Activated naive CD8-positive, alpha-beta T cell treated with anti-CD3 and anti-CD28 coated beads for 36 hours (primary cell): Measurements from ENCODE around the gene RASAL2. TPM values are rescaled to one million over a fixed set of nuclear protein-coding genes. Genes with fewer than 3 reads are reported as not detected.

Experiments used
- DNase-seq: peaks from one replicate; pipeline ENCODE4 v3.0.0; 2021
- H3K27ac Mint-ChIP-seq: one replicate; pipeline ENCODE4 v1.8.0; 2022; ENCODE audit warnings: mild to moderate bottlenecking, moderate library complexity, mixed read lengths
- H3K27me3 Mint-ChIP-seq: one replicate; pipeline ENCODE4 v1.8.0; 2022; ENCODE audit warnings: mild to moderate bottlenecking, mixed read lengths
- H3K36me3 Mint-ChIP-seq: one replicate; pipeline ENCODE4 v1.8.0; 2021; ENCODE audit warnings: mild to moderate bottlenecking, mixed read lengths
- H3K4me1 Mint-ChIP-seq: one replicate; pipeline ENCODE4 v1.8.0; 2021; ENCODE audit warnings: mixed read lengths
- H3K4me3 Mint-ChIP-seq: one replicate; pipeline ENCODE4 v1.8.0; 2022; ENCODE audit warnings: mild to moderate bottlenecking, moderate library complexity, mixed read lengths
- H3K9me3 Mint-ChIP-seq: one replicate; pipeline ENCODE4 v1.8.0; 2022; ENCODE audit warnings: mixed read lengths
- total RNA-seq, 2 experiments: library from RNA; stranded (reverse); gene quantifications; one replicate each; pipeline ENCODE4 v1.2.3, GENCODE V29; 2021

RASAL2 gene
- total RNA-seq, 2 experiments from 2014 or later: not detected

DNA sequence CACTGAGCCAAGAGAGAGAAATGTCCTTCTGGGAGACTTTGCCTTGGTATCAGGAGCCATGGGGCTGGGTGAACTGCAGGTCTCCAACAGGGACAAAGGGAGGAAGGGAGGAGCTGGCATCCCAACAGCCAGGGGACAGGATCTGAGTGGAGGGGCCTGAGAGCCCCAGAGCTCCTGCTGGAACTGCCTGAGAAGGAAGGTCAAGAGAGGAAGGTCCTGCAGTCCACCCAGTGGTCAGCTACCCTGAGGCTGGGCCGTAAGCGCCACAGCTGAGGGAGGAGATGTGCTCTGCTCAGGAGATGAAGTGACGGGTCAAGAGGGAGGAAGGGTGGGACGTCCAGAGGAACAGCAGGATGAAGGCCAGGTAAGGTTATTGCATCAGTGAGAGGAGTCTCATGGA lies 410.4 kb downstream of the RASAL2 start:
- Mint-ChIP-seq H3K4me1 (no peaks in the 10 kb centered on the region), H3K27me3 (no peaks in the 10 kb centered on the region), H3K36me3 (no peaks in the 10 kb centered on the region), H3K4me3 (no peak overlapping the region), H3K9me3 (no peaks in the 10 kb centered on the region), H3K27ac (no peak overlapping the region)
- DNase-seq: no peak

DNA sequence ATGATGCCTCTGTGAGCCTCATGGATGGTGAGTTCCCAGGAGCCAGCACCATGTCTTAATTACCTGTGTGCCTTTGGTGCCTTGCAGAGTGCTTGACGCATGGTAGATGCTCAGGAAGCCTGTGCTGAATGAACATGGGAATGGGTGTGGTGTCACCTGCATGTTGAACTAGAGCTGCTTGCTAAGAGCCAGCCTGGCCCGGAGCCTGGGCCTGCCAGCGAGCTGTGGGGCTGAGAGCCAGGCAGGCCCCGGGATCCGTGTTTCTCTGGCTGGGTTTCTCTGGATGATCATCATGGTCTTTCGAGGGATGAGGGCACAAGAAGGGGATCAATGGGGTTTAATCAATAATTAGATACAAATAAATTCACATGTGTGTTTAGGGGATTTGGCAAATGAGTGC lies 412.3 kb downstream of the RASAL2 start:
- Mint-ChIP-seq H3K4me3 (no peak overlapping the region), H3K9me3 (no peaks in the 10 kb centered on the region), H3K27me3 (no peaks in the 10 kb centered on the region), H3K36me3 (no peaks in the 10 kb centered on the region), H3K4me1 (no peaks in the 10 kb centered on the region), H3K27ac (no peak overlapping the region)
- no peak for DNase-seq

DNA sequence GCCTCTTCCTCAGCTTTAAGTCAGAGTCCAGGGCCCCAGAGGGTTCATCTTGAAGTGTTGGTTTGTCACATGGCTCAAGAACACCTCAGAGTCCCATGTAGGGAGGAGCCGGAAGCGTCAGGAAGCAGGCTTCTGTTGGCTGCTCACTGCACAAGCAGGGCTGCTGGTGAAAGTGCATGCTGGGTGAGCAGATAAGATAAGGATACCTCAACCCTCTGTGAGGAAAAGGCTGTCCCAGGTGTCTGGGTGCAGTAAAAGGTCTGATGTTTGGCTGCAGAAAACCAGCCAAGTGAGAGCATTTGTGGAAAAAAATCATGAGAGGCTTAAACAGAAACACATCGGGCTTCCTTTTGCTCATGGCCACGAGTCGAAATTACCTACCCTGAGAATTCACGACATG lies 412.8 kb downstream of the RASAL2 start:
- Mint-ChIP-seq H3K9me3 (no peaks in the 10 kb centered on the region), H3K27me3 (no peaks in the 10 kb centered on the region), H3K4me3 (no peak overlapping the region), H3K4me1 (no peaks in the 10 kb centered on the region), H3K27ac (no peak overlapping the region), H3K36me3 (no peaks in the 10 kb centered on the region)
- DNase-seq: no peak

DNA sequence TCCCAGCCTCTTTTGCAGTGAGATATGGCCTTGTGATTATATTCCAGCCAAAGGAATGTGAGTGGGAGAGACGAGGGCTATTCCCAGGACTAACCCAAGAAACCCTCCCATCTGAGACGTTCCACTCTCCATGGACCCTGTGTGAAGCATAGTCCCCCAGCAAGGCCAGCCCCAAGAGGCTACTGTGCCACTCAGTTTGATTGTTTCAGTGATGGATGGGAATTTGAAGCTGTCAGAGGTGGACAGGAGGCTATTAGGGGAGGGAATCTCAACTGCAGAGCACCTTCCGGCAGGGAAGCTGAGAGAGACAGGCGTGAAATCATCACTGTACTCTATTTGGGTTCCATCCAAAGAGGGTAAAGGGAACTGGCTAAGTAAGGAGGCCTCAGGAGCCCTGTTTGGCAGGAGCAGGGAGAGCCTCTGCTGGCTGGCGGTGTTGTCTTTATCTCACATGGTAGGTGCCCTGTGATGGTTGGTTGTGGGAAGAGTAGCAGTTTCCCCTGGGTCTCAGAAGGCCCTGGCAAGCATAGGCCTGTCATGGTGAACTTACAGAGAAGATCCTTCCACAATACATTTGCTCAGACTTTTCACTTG lies 415.6 kb downstream of the RASAL2 start:
- Mint-ChIP-seq H3K4me3 (no peak overlapping the region), H3K4me1 (no peaks in the 10 kb centered on the region), H3K27me3 (no peaks in the 10 kb centered on the region), H3K36me3 (no peaks in the 10 kb centered on the region), H3K27ac (no peak overlapping the region), H3K9me3 (no peaks in the 10 kb centered on the region)
- no peak for DNase-seq

DNA sequence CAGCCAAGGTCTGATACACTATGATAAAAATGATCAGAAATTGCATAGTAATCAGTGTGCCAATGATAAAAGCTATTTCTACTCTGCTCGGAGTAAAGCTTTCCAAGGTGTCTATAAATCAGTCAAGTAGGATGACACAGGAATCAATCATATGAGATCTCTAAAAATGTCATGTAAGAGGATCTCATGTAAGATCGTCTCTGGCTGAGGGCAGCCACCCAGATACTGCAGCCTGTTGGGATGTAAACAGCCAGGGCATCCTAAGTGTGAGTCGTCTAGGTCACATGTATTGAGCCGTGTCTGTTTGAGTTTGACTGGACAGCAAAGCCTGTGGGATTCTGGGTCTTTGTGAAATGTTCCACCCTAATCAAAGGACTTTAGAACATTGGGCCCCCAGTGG lies 416.3 kb downstream of the RASAL2 start:
- Mint-ChIP-seq H3K4me3 (no peak overlapping the region), H3K9me3 (no peaks in the 10 kb centered on the region), H3K27me3 (no peaks in the 10 kb centered on the region), H3K27ac (no peak overlapping the region), H3K36me3 (no peaks in the 10 kb centered on the region), H3K4me1 (no peaks in the 10 kb centered on the region)
- DNase-seq: no peak

DNA sequence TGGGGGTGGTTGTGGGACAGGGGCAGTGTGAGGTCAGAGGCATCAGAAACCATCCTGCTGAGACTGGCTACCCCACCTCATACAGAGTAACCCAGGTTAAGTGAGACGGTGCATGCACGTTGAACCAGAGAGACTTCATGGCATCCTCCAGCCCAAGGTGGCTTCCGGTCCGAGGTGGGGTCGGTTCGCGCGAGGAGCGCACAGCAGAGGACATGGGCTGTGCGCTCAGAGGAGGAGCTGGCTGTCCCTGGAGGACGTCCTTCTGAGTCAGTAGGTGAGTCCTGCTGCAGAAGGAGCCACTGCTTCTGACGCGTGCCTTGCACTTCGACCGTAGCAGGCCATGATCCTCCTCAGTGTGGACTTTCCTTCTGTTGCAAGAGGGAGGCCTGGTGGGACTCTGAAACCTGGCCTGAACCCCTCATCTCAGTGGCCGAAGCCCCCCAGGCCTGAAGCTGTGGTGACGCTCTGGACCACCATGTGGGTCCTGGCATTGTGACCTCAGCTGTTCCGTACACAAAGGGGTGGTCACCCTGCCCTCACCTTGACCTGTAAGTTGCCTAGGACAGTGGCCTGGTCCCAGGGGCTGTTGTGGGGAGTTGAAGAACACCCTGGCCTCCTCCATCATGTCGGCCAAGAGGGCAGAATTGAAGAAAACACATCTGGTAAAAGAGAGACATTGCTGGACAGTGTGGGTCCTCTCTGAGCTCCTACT lies 418.8 kb downstream of the RASAL2 start, which contains the start of gene TEX35:
TSS of gene TEX35 (plus strand) at position 544 of the 712 bp plus-strand sequence. CDS start at position 624, 80 bp downstream.
- H3K4me3 Mint-ChIP-seq: no peak within 1 kb of the TSS
- no peaks in the 10 kb centered on the region for H3K4me1 Mint-ChIP-seq
- DNase-seq: no peak
- H3K27me3 Mint-ChIP-seq: no peaks in the 10 kb centered on the region
- no peak within 1 kb of the TSS for H3K27ac Mint-ChIP-seq
- H3K36me3 Mint-ChIP-seq: no peaks in the 10 kb centered on the region
- H3K9me3 Mint-ChIP-seq: no peaks in the 10 kb centered on the region

DNA sequence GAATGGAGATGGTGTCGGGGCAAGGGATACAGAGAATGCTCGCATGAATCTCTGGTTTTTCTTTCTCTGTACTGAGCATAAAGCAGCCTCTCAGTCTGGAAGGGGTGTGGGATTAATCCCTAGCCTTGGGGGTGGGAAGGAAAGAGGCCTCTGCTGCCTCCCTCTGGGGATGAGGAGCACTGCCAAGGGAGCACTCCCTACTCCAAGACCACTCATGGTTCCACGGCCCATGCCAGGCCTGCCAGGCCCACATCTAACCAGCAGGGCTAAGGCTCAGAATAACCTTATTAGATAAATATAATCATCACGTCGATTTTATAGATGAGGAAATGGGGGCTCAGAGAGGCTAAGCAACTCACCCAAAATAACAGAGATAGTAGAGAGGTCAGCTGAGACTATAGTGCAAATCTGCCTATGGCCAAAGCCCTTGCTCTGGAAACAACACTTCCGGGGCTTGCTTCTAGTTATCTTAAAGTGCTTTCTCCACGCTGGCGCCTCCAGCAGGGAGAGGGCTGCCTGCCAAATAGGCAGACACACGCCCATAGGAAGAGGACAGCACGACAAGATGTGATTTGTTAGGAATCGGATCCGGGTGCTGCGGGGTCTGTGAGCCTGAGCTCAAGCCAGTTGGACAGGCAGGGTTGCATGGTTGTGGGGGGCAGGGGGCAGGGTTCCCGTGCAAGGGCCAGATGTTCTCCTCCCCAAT lies 419.5 kb downstream of the RASAL2 start:
- H3K36me3 Mint-ChIP-seq: no peaks in the 10 kb centered on the region
- no peaks in the 10 kb centered on the region for H3K27me3 Mint-ChIP-seq
- H3K4me1 Mint-ChIP-seq: no peaks in the 10 kb centered on the region
- no peak overlapping the region for H3K4me3 Mint-ChIP-seq
- no peak overlapping the region for H3K27ac Mint-ChIP-seq
- DNase-seq: no peak
- no peaks in the 10 kb centered on the region for H3K9me3 Mint-ChIP-seq

DNA sequence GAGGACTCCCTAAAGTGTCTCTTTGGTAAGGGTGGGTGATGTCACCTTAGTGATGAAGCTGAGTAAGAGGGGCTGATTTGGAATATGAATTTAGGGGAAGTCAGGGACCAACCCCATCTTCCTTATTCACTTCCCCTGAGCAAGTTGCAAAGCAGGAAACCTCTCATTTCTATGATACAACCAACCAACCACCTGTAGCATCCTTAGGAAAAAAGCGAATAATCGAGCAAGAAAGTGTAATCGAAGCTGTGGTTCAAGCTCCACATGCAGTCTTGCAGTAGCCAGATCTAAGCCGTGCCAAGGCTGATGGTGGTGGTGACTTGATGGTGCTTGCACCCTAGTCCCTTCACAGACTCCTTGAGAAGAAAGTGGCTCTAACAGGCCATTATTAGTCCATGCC lies 422.2 kb downstream of the RASAL2 start:
- no peaks in the 10 kb centered on the region for H3K4me1 Mint-ChIP-seq
- no peaks in the 10 kb centered on the region for H3K36me3 Mint-ChIP-seq
- peaks cover 3% of the 10 kb centered on the region for H3K27me3 Mint-ChIP-seq
- H3K4me3 Mint-ChIP-seq: no peak overlapping the region
- H3K27ac Mint-ChIP-seq: no peak overlapping the region
- no peaks in the 10 kb centered on the region for H3K9me3 Mint-ChIP-seq
- DNase-seq: no peak

DNA sequence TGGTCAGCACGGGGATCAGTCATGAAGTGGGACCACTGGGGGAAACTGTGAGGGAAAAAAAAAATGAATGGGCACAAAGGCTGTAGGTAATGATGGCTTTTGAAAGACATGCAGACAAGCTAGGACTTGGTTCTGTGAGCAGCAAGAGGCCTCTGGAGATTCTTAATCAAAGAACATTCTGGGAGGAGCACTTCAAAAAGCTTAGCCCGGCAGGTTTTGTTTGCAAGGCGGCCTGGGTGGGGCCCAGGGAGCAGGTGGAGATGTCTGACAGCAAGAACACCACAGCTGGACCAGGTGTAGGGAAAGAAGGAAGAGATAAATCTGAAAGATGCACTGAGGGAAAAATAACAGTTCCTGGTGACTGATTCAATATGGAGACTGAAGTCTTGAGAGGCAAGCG lies 425.0 kb downstream of the RASAL2 start:
- no peak for DNase-seq
- peaks cover 3% of the 10 kb centered on the region for H3K27me3 Mint-ChIP-seq
- no peaks in the 10 kb centered on the region for H3K4me1 Mint-ChIP-seq
- no peak overlapping the region for H3K4me3 Mint-ChIP-seq
- no peak overlapping the region for H3K27ac Mint-ChIP-seq
- H3K9me3 Mint-ChIP-seq: no peaks in the 10 kb centered on the region
- no peaks in the 10 kb centered on the region for H3K36me3 Mint-ChIP-seq

DNA sequence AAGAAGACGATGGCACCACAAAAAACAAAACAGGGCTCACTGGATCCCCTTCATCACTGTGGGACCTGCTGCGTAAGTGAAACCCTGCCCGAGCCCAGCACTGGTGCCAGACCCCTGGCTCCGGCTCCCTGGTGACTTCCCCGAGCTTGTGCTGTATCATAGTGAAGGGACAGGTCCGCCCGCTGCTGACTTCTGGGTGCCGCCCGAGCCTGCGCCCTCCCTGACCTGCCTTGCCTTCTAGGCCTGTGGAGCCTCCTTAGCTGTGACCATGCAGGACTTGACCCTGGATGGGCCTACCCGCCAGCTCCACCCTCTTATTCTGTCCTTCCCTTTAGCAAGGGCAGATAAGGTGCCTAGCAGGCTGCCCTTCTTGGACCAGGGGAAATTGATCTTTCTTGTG lies 426.9 kb downstream of the RASAL2 start:
- Mint-ChIP-seq H3K27ac (no peak overlapping the region), H3K36me3 (no peaks in the 10 kb centered on the region), H3K4me3 (no peak overlapping the region), H3K9me3 (no peaks in the 10 kb centered on the region), H3K4me1 (no peaks in the 10 kb centered on the region), H3K27me3 (peaks cover 3% of the 10 kb centered on the region)
- DNase-seq: no peak

DNA sequence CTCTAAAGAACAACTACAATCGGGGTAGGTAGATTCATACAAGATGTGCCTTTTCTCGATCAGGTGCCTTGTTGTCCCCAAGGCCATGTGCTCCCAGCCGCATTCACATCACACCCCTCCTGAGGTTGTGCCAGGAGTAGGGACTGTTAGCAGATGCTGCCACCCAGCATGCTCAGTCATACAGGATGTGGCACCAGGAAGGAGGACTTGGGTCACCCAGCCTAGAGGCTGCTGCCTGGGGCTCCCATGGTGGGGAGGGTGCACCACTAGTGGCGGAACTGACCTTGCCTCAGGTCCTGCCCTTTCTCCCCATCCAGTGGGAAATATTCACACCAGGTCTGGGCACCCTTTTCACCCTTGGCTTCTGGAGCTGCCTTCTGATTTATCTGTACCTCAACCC lies 427.3 kb downstream of the RASAL2 start:
- H3K27ac Mint-ChIP-seq: no peak overlapping the region
- H3K9me3 Mint-ChIP-seq: no peaks in the 10 kb centered on the region
- H3K36me3 Mint-ChIP-seq: no peaks in the 10 kb centered on the region
- DNase-seq: no peak
- no peak overlapping the region for H3K4me3 Mint-ChIP-seq
- H3K27me3 Mint-ChIP-seq: peaks cover 3% of the 10 kb centered on the region
- H3K4me1 Mint-ChIP-seq: no peaks in the 10 kb centered on the region

DNA sequence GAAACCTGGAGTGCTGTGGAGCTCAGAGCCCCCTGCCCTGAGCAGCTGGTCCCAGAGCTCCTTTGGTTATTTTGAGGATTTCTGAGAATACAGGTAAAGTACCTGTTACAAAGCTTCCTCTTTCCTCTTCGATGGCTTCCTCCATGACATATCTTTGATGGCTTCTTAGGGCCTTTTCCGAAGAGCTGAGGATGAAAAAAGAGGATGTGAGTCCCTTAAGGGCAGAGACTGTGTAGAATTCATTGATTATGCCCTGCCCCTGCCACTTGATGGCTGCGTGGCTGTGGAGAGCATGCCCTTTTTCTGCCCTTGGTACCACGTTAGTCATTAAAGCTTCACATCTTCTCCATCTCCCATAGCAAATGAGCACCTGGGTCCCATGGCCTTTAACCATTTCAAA lies 433.2 kb downstream of the RASAL2 start:
- Mint-ChIP-seq H3K36me3 (no peaks in the 10 kb centered on the region), H3K4me3 (no peak overlapping the region), H3K4me1 (no peaks in the 10 kb centered on the region), H3K27ac (no peak overlapping the region), H3K27me3 (no peaks in the 10 kb centered on the region), H3K9me3 (no peaks in the 10 kb centered on the region)
- DNase-seq: no peak

DNA sequence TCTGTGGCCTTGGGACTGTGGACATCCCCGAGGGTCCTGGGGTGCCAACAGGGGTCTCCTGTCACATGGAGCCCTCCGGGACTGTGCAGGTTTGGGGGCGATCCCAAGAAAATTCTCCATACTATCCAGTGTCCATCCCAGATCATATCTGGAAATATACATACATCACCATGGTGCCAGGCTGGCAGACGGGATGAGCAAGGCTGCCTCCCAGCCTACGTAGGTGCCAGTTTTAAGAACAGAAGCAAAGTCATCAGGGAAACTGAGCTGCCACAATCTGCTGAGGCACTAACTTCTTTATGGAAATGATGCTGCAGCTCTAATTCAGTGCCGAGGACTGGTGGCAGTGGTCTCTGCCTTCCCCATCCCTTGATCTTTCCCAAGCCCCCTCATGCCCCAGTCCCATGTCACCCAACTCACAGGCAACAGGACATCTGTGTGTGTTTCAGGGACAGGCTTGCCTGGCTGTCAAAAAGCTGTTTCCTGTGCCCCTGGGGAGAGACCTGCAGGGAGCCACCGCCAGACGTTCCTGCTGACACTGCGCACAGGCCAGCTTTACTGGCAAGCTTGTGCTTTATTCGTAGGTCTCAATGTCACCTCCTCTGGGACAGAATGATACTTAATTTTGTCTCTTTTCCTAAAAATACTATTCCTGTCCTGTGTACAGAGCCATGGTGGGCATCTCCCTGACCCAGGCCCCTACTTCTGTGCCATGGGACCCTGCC lies 434.5 kb downstream of the RASAL2 start:
- DNase-seq: no peak
- Mint-ChIP-seq H3K27ac (no peak overlapping the region), H3K36me3 (no peaks in the 10 kb centered on the region), H3K9me3 (no peaks in the 10 kb centered on the region), H3K4me3 (no peak overlapping the region), H3K27me3 (peaks cover 3% of the 10 kb centered on the region), H3K4me1 (no peaks in the 10 kb centered on the region)

DNA sequence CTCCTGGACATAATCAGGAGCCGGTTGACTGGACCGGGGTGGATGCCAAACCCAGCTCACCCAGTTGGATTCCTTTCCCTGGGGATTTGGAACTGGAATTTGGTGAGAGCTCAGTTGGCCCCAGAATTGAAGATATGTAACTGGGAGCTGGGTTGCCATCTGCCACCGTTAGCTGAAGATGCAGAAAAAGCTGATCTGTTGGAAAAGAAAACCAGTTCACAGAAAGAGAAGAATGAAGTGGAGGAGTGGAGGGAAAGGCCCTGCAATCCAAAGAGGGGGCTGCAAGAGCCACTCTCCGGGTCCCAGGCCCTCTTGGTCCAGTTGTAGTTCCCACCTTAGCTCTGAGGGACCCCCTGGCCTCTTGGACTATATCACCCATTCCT lies 435.0 kb downstream of the RASAL2 start:
- Mint-ChIP-seq H3K27ac (no peak overlapping the region), H3K9me3 (no peaks in the 10 kb centered on the region), H3K36me3 (no peaks in the 10 kb centered on the region), H3K4me3 (no peak overlapping the region), H3K27me3 (peaks cover 3% of the 10 kb centered on the region), H3K4me1 (no peaks in the 10 kb centered on the region)
- DNase-seq: no peak

DNA sequence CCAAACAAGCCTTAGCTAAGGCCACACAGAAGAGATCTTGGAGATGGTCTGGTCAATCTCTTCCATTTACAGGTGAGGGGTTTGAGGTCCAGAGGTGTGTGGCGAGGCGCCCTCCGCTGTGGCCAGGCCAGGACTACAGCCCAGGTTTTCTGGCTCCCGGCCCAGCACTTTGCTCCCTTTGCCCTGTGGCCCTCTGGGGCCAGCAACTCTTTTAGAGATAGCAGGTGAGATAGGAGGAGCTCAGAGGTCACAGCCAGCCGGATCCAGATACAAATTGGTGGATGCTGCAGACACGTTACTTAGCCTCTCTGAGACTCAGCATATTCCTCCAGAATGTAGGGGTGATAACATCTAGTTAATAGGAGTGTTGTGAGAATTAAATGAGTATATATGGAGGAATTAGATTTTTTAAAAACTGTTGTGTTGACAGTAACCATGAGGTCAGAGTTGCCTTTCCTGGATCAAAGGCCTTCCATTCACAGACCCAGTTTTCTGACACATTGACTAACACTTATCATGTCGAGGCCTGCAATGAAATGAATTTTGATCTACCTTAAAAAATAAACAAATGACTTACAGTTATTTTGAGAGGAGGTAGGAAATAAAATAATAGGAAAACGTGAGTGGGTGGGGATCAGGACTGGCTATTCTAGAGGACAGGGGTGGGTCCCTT lies 435.6 kb downstream of the RASAL2 start:
- Mint-ChIP-seq H3K27me3 (peaks cover 3% of the 10 kb centered on the region), H3K27ac (no peak overlapping the region), H3K36me3 (no peaks in the 10 kb centered on the region), H3K4me1 (no peaks in the 10 kb centered on the region), H3K9me3 (no peaks in the 10 kb centered on the region), H3K4me3 (no peak overlapping the region)
- no peak for DNase-seq
